K562 (cell line): Measurements from ENCODE around the gene INCA1. TPM values are rescaled to one million over a fixed set of nuclear protein-coding genes. Genes with fewer than 3 reads are reported as not detected.

ENCODE experiments used
- CREM ChIP-seq: IDR thresholded peaks from 2 replicates; pipeline ENCODE4 v1.6.1; 2014; ENCODE audit warnings: antibody characterized with exemption, low read depth
- DNMT1 ChIP-seq: fragments of 450-650 bp; IDR thresholded peaks from 2 replicates; pipeline ENCODE4 v1.6.1; 2016; ENCODE audit warnings: antibody characterized with exemption, mild to moderate bottlenecking
- E2F6 ChIP-seq, 2 experiments: IDR thresholded peaks; 2 replicates each; pipeline ENCODE4 v1.6.1; 2011; ENCODE audit warnings: borderline replicate concordance in 1 of 2, control low read depth in 1 of 2, low read depth in 1 of 2, low read length in 1 of 2, mild to moderate bottlenecking in 1 of 2, mixed read lengths in 1 of 2, moderate library complexity in 1 of 2; ENCODE audit not compliant: insufficient read depth in 1 of 2, insufficient read length in 1 of 2, poor library complexity in 1 of 2, severe bottlenecking in 1 of 2; ENCODE audit errors: extremely low read depth in 1 of 2
- HMGN3 ChIP-seq: IDR thresholded peaks from 2 replicates; pipeline ENCODE4 v1.6.1; 2011; ENCODE audit warnings: borderline replicate concordance, low read depth, mild to moderate bottlenecking, mixed read lengths, low read length; ENCODE audit not compliant: insufficient read length; ENCODE audit errors: extremely low read depth
- HNRNPK ChIP-seq: fragments of 200-400 bp; formaldehyde crosslinking; IDR thresholded peaks from one replicate; pipeline ENCODE4 v1.6.1; 2018; ENCODE audit warnings: mild to moderate bottlenecking, low read depth, low read length; ENCODE audit not compliant: poor library complexity, severe bottlenecking
- KHSRP ChIP-seq: fragments of 450-650 bp; IDR thresholded peaks from 2 replicates; pipeline ENCODE4 v1.6.1; 2017
- KLF1 ChIP-seq: fragments of 450-650 bp; IDR thresholded peaks from 2 replicates; pipeline ENCODE4 v1.6.1; 2016; ENCODE audit warnings: missing genetic modification characterization, missing compliant biosample characterization
- MNT ChIP-seq, 2 experiments: fragments of 450-650 bp; conservative IDR thresholded peaks; 2 replicates each; pipeline ENCODE4 v1.6.1; 2017; ENCODE audit warnings: mild to moderate bottlenecking in 2 of 2, moderate library complexity in 2 of 2
- MTA1 ChIP-seq: fragments of 450-650 bp; IDR thresholded peaks from 2 replicates; pipeline ENCODE4 v1.6.1; 2017; ENCODE audit warnings: borderline replicate concordance
- POLR2A ChIP-seq: fragments of 450-650 bp; conservative IDR thresholded peaks from 2 replicates; pipeline ENCODE4 v1.6.1; 2016
- RBM22 ChIP-seq: fragments of 200-400 bp; formaldehyde crosslinking; IDR thresholded peaks from 2 replicates; pipeline ENCODE4 v1.6.1; 2018; ENCODE audit warnings: low read length, low read depth; ENCODE audit not compliant: poor library complexity, severe bottlenecking
- RBM25 ChIP-seq: fragments of 200-400 bp; formaldehyde crosslinking; IDR thresholded peaks from 2 replicates; pipeline ENCODE4 v1.6.1; 2018; ENCODE audit warnings: low read length, low read depth, moderate library complexity; ENCODE audit not compliant: severe bottlenecking
- SAFB2 ChIP-seq: fragments of 200-400 bp; formaldehyde crosslinking; IDR thresholded peaks from 2 replicates; pipeline ENCODE4 v1.6.1; 2018; ENCODE audit warnings: borderline replicate concordance, low read length, low read depth, moderate library complexity; ENCODE audit not compliant: severe bottlenecking
- SMAD4 ChIP-seq: fragments of 250-450 bp; sonication (Bioruptor Pico); conservative IDR thresholded peaks from 2 replicates; pipeline ENCODE4 v1.8.0; 2021; ENCODE audit warnings: inconsistent platforms, mild to moderate bottlenecking, moderate library complexity
- SMARCE1 ChIP-seq: fragments of 450-650 bp; IDR thresholded peaks from 2 replicates; pipeline ENCODE4 v1.7.1; 2016; ENCODE audit warnings: mild to moderate bottlenecking
- USF1 ChIP-seq: sonication (generic); formaldehyde crosslinking; IDR thresholded peaks from 2 replicates; pipeline ENCODE4 v1.9.0; 2022; ENCODE audit warnings: mild to moderate bottlenecking, missing genetic modification reagents
- ZNF12 ChIP-seq: sonication (generic); formaldehyde crosslinking; IDR thresholded peaks from 2 replicates; pipeline ENCODE4 v1.4.0; 2020; ENCODE audit warnings: mild to moderate bottlenecking, missing genetic modification reagents
- ZNF224 ChIP-seq: sonication (generic); formaldehyde crosslinking; IDR thresholded peaks from 2 replicates; pipeline ENCODE4 v1.8.0; 2022; ENCODE audit warnings: mild to moderate bottlenecking, missing genetic modification reagents
- ZNF347 ChIP-seq: fragments of 450-650 bp; formaldehyde crosslinking; IDR thresholded peaks from 2 replicates; pipeline ENCODE4 v1.4.0; 2020; ENCODE audit warnings: low read depth, mild to moderate bottlenecking, moderate library complexity
- polyA plus RNA-seq, 8 experiments: library from polyadenylated mRNA; depleted of rRNA in 4 of 8; stranded (reverse) in 5 of 8; unstranded in 3 of 8; fragments of >200 nt; fragmentation: Nextera tagmentation in 2 of 8; fragmentation: Illumina TruSeq in 1 of 8; extraction: Ambion mirVana in 2 of 8; extraction: Trizol in 1 of 8; gene quantifications; 2 replicates each; pipeline versions ENCODE4 v1.2.1 to v1.2.3, GENCODE V29; 2011 to 2014; ENCODE audit warnings: inconsistent platforms in 1 of 8, missing spikeins in 1 of 8
- total RNA-seq, 7 experiments: library from RNA; depleted of rRNA in 6 of 7; stranded (reverse); fragments of >200 nt in 6 of 7; fragmentation: Illumina TruSeq in 2 of 7; extraction: Trizol in 2 of 7; gene quantifications; 2 replicates each; pipeline versions ENCODE4 v1.2.1 to v1.2.3, GENCODE V29; 2011 to 2021; ENCODE audit warnings: low replicate concordance in 1 of 7
- TF ChIP-seq, protein P1 (sequence below): IDR thresholded peaks from 3 replicates; pipeline ENCODE4 v1.6.1; 2011; ENCODE audit warnings: borderline replicate concordance, mild to moderate bottlenecking, moderate library complexity; ENCODE audit not compliant: insufficient read length; ENCODE audit errors: extremely low read depth

Gene INCA1
- total and polyA plus RNA-seq, 9 of the 15 experiments (the other 6 are each of a cell fraction or from before 2014, with no cell fraction given) = 0.08 to 0.50 (median 0.13) TPM; not detected in 4

- TF ChIP-seq, protein P1, sequence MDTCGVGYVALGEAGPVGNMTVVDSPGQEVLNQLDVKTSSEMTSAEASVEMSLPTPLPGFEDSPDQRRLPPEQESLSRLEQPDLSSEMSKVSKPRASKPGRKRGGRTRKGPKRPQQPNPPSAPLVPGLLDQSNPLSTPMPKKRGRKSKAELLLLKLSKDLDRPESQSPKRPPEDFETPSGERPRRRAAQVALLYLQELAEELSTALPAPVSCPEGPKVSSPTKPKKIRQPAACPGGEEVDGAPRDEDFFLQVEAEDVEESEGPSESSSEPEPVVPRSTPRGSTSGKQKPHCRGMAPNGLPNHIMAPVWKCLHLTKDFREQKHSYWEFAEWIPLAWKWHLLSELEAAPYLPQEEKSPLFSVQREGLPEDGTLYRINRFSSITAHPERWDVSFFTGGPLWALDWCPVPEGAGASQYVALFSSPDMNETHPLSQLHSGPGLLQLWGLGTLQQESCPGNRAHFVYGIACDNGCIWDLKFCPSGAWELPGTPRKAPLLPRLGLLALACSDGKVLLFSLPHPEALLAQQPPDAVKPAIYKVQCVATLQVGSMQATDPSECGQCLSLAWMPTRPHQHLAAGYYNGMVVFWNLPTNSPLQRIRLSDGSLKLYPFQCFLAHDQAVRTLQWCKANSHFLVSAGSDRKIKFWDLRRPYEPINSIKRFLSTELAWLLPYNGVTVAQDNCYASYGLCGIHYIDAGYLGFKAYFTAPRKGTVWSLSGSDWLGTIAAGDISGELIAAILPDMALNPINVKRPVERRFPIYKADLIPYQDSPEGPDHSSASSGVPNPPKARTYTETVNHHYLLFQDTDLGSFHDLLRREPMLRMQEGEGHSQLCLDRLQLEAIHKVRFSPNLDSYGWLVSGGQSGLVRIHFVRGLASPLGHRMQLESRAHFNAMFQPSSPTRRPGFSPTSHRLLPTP = no peak
- TF ChIP-seq SMARCE1 (peak; percentile 46; the same call in 1 of the 2 replicates), DNMT1 (no peak), E2F6 (IDR thresholded peaks at IDR 0.05; ENCODE audit: borderline replicate concordance in 1 of 2, extremely low read depth in 1 of 2, insufficient read depth in 1 of 2, insufficient read length in 1 of 2, low read depth in 1 of 2, low read length in 1 of 2, poor library complexity in 1 of 2, severe bottlenecking in 1 of 2) (peak in 1 of 2 experiments; percentile 71), ZNF347 (0 out of 2 replicates have a peak, but pooled peaks have one; percentile 33), POLR2A (peak; percentile 88), KLF1 (tag) (no peak), SAFB2 (no peak), USF1 (no peak), RBM22 (peak; percentile 60), HNRNPK (peak; percentile 53), MNT (conservative IDR thresholded peaks at IDR 0.05) (peak; percentile 32 to 41), CREM (0 out of 2 replicates have a peak, but pooled peaks have one; percentile 24), HMGN3 (peak; percentile 25), KHSRP (no peak), SMAD4 (CRISPR knock-in tag) (peak; percentile 40; the same call in 1 of the 2 replicates), RBM25 (no peak), ZNF224 (no peak), MTA1 (peak; percentile 55; the same call in 1 of the 2 replicates), ZNF12 (CRISPR knock-in tag) (0 out of 2 replicates have a peak, but pooled peaks have one; percentile 61)
Observed at GRCh38 chr17:4948166-4948930, 49.0 kb downstream of the INCA1 start, which contains the start of gene PFN1 (continued).
